ENCODE measurements around the gene USH1C.
A peak's percentile ranks its signal among the peaks of the same experiment; 100 is the strongest.

The USH1C gene

GRCh38 chr11:17504330-17505107 is 39.7 kb downstream of the USH1C start:
- peak; percentile 61 to 74 for DNase-seq (ENCODE audit: low read depth in 2 of 2)

- no peak for DNase-seq (ENCODE audit: low read depth in 2 of 2)
Observed at GRCh38 chr11:17502630-17503029, 41.6 kb downstream of the USH1C start.

- no peak for DNase-seq (ENCODE audit: low read depth in 2 of 2)
Observed at GRCh38 chr11:17500673-17501072, 43.5 kb downstream of the USH1C start.

- no peak for DNase-seq (ENCODE audit: low read depth in 2 of 2)
Observed at GRCh38 chr11:17498475-17498874, 45.7 kb downstream of the USH1C start.

GRCh38 chr11:17498058-17498457 is 46.2 kb downstream of the USH1C start:
- no peak for DNase-seq (ENCODE audit: low read depth in 2 of 2)

GRCh38 chr11:17496406-17496805 is 47.8 kb downstream of the USH1C start:
- no peak for DNase-seq (ENCODE audit: low read depth in 2 of 2)

GRCh38 chr11:17494019-17494418 is 50.2 kb downstream of the USH1C start:
- DNase-seq (ENCODE audit: low read depth in 2 of 2) = no peak

GRCh38 chr11:17490938-17491337 is 53.3 kb downstream of the USH1C start:
- no peak for DNase-seq (ENCODE audit: low read depth in 2 of 2)

- no peak for DNase-seq (ENCODE audit: low read depth in 2 of 2)
Observed at GRCh38 chr11:17490232-17490631, 54.0 kb downstream of the USH1C start.

GRCh38 chr11:17489751-17490150 is 54.5 kb downstream of the USH1C start:
- no peak for DNase-seq (ENCODE audit: low read depth in 2 of 2)

- DNase-seq (ENCODE audit: low read depth in 2 of 2) = no peak
Observed at GRCh38 chr11:17488563-17488962, 55.7 kb downstream of the USH1C start.

GRCh38 chr11:17486646-17487045 is 57.6 kb downstream of the USH1C start:
- DNase-seq (ENCODE audit: low read depth in 2 of 2) = no peak

- no peak for DNase-seq (ENCODE audit: low read depth in 2 of 2)
Observed at GRCh38 chr11:17483505-17483904, 60.7 kb downstream of the USH1C start.

- DNase-seq (ENCODE audit: low read depth in 2 of 2) = no peak
Observed at GRCh38 chr11:17481905-17482304, 62.3 kb downstream of the USH1C start.

GRCh38 chr11:17479284-17480214 is 64.7 kb downstream of the USH1C start:
- DNase-seq (ENCODE audit: low read depth in 2 of 2) = no peak

- DNase-seq (ENCODE audit: low read depth in 2 of 2) = no peak
Observed at GRCh38 chr11:17478070-17478469, 66.1 kb downstream of the USH1C start.

GRCh38 chr11:17477361-17477760 is 66.9 kb downstream of the USH1C start:
- no peak for DNase-seq (ENCODE audit: low read depth in 2 of 2)

GRCh38 chr11:17477084-17477333 is 67.2 kb downstream of the USH1C start:
- no peak for DNase-seq (ENCODE audit: low read depth in 2 of 2)

- DNase-seq (ENCODE audit: low read depth in 2 of 2) = no peak
Observed at GRCh38 chr11:17476317-17477083, 67.7 kb downstream of the USH1C start, which contains the start of gene ABCC8. TSS of gene ABCC8 (minus strand) at chr11:17476845. CDS start at chr11:17476776, 69 bp downstream.

- DNase-seq (ENCODE audit: low read depth in 2 of 2) = no peak
Observed at GRCh38 chr11:17475666-17476316, 68.4 kb downstream of the USH1C start.

- no peak for DNase-seq (ENCODE audit: low read depth in 2 of 2)
Observed at GRCh38 chr11:17473071-17473744, 71.0 kb downstream of the USH1C start.
